Caco-2 (cell line): ENCODE measurements around the gene MVB12B. TPM values are rescaled to one million over a fixed set of nuclear protein-coding genes. Genes with fewer than 3 reads are reported as not detected.

Source experiments
- BruUV-seq: library from RNA; stranded (reverse); fragments of 400-500 nt; replicated peaks from 2 replicates; lab custom pipeline; 2021; lab: Mats Ljungman, UMichigan
- CTCF ChIA-PET: fragments of 300-600 bp; sonication (Branson Sonifier 250); formaldehyde crosslinking; loops from one replicate; lab custom pipeline; 2022; ENCODE audit warnings: antibody characterized with exemption; lab: Charles Lee
- POLR2A ChIA-PET: fragments of 300-600 bp; sonication (Branson Sonifier 250); formaldehyde crosslinking; loops from one replicate; lab custom pipeline; 2022; ENCODE audit warnings: antibody characterized with exemption; lab: Charles Lee
- DNase-seq, 2 experiments: peaks; one replicate each; pipeline versions ENCODE4 v3.0.0 to v3.0.0-alpha.2; 2020 to 2022
- H3K27me3 ChIP-seq: replicated peaks from 2 replicates; pipeline ENCODE4 v1.6.0; 2011; ENCODE audit warnings: low read length; ENCODE audit not compliant: control insufficient read depth, insufficient read depth
- H3K36me3 ChIP-seq: 2 replicates; pipeline ENCODE4 v1.5.1; 2011; ENCODE audit warnings: low read length; ENCODE audit not compliant: control insufficient read depth, insufficient read depth
- H3K4me1 ChIP-seq: fragments of 250-450 bp; sonication (Bioruptor Pico); 2 replicates; pipeline ENCODE4 v1.5.1; 2020; ENCODE audit warnings: mild to moderate bottlenecking
- H3K4me3 ChIP-seq: 2 replicates; pipeline ENCODE4 v1.5.1; 2011; ENCODE audit warnings: low read depth, mild to moderate bottlenecking, control low read depth, low read length
- H3K9me3 ChIP-seq: fragments of 250-450 bp; sonication (Bioruptor Pico); 2 replicates; pipeline ENCODE4 v1.5.1; 2020; ENCODE audit warnings: mild to moderate bottlenecking, moderate library complexity
- H3K27ac Mint-ChIP-seq: one replicate; pipeline ENCODE4 v1.8.0; 2022; ENCODE audit warnings: mixed read lengths; ENCODE audit not compliant: unreplicated experiment
- H3K27me3 Mint-ChIP-seq: one replicate; pipeline ENCODE4 v1.8.0; 2022; ENCODE audit warnings: mixed read lengths; ENCODE audit not compliant: insufficient read depth, unreplicated experiment
- H3K36me3 Mint-ChIP-seq: one replicate; pipeline ENCODE4 v1.8.0; 2022; ENCODE audit warnings: mild to moderate bottlenecking, mixed read lengths; ENCODE audit not compliant: insufficient read depth, unreplicated experiment
- H3K4me1 Mint-ChIP-seq: one replicate; pipeline ENCODE4 v1.8.0; 2022; ENCODE audit warnings: low read depth, mixed read lengths; ENCODE audit not compliant: unreplicated experiment
- H3K4me3 Mint-ChIP-seq: one replicate; pipeline ENCODE4 v1.8.0; 2022; ENCODE audit warnings: mild to moderate bottlenecking, moderate library complexity, mixed read lengths; ENCODE audit not compliant: unreplicated experiment
- H3K9me3 Mint-ChIP-seq: one replicate; pipeline ENCODE4 v1.8.0; 2022; ENCODE audit warnings: mixed read lengths; ENCODE audit not compliant: unreplicated experiment
- intact Hi-C: fragments of 100-400 bp; cut with micrococcal nuclease; formaldehyde crosslinking; loops from one replicate; pipeline ENCODE4 v1.10.0; 2022; ENCODE audit not compliant: unreplicated experiment
- total RNA-seq: library from RNA; stranded (reverse); gene quantifications from 2 replicates; pipeline ENCODE4 v1.2.3, GENCODE V29; 2022
- TF ChIP-seq, protein P1 (sequence below), 2 experiments: fragments of 200-600 bp in 1 of 2; IDR thresholded peaks; 1 replicate in 1 of 2; 2 replicates in 1 of 2; pipeline versions ENCODE4 v1.5.1 to v1.8.0; 2011 to 2022; ENCODE audit warnings: antibody characterized with exemption in 1 of 2, control low read depth in 1 of 2, inconsistent platforms in 1 of 2, low read depth in 1 of 2, low read length in 1 of 2, mild to moderate bottlenecking in 1 of 2, moderate library complexity in 1 of 2; ENCODE audit not compliant: insufficient read depth in 1 of 2, severe bottlenecking in 1 of 2, unreplicated experiment in 1 of 2

MVB12B gene
- total RNA-seq, 1 experiment from 2014 or later, result 24.4 TPM

DNA sequence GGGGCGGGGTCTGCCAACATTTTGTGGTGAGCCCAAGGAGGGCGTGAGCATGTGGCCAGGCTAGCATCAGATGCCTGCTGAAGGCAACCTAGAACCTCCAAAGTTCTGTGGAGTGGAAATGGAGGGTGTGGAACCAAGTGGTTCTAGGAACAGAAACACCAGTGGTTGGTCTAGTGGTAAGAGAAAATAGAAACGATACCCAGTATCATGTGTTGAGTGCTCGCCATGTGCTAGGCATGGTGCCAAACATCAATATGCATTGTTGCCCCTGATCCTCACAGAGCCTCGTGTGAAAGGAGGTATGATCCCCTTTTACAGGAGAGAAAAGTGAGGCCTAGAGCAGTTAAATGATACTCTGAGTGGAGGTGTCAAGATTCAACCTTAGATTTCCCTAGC, 31.5 kb upstream of the MVB12B start:
- Histone ChIP-seq H3K9me3 (no peaks in the 10 kb centered on the region), H3K27me3 (no peaks in the 10 kb centered on the region), H3K4me3 (no peak overlapping the region), H3K36me3 (no peaks in the 10 kb centered on the region), H3K4me1 (no peaks in the 10 kb centered on the region)
- Mint-ChIP-seq H3K27me3 (no peaks in the 10 kb centered on the region), H3K9me3 (no peaks in the 10 kb centered on the region), H3K4me1 (no peaks in the 10 kb centered on the region), H3K4me3 (no peak overlapping the region), H3K27ac (no peak overlapping the region), H3K36me3 (no peaks in the 10 kb centered on the region)
- ChIA-PET POLR2A (no interaction called here), CTCF (no interaction called here)
- no TSS peak for BruUV-seq
- intact Hi-C loops, result no loop called here
- TF ChIP-seq, protein P1, sequence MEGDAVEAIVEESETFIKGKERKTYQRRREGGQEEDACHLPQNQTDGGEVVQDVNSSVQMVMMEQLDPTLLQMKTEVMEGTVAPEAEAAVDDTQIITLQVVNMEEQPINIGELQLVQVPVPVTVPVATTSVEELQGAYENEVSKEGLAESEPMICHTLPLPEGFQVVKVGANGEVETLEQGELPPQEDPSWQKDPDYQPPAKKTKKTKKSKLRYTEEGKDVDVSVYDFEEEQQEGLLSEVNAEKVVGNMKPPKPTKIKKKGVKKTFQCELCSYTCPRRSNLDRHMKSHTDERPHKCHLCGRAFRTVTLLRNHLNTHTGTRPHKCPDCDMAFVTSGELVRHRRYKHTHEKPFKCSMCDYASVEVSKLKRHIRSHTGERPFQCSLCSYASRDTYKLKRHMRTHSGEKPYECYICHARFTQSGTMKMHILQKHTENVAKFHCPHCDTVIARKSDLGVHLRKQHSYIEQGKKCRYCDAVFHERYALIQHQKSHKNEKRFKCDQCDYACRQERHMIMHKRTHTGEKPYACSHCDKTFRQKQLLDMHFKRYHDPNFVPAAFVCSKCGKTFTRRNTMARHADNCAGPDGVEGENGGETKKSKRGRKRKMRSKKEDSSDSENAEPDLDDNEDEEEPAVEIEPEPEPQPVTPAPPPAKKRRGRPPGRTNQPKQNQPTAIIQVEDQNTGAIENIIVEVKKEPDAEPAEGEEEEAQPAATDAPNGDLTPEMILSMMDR (IDR thresholded peaks at IDR 0.05; ENCODE audit: insufficient read depth in 1 of 2, low read depth in 1 of 2, low read length in 1 of 2, severe bottlenecking in 1 of 2, unreplicated experiment in 1 of 2), result no peak
- no peak for DNase-seq

DNA sequence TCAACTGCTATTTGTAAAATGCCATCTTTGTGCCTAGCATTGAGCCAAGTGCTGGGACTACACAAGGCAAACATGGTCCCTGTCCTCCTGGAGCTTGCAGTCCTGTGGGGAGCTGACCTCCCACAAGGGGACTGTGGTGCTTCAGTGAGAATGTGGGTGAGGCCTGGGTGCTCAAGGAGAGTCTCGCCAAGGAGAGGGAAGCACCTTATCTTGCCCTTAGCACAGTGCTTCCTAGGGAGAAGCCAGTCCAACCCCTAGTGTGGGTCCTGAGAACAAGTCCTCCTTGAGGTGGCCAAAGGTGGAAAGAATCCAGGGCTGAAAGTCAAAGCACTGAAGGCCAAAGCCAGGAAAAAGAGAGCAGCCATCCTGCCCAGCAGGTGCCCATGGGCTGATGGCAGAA, 31.1 kb upstream of the MVB12B start:
- intact Hi-C loops, result no loop called here
- ChIA-PET POLR2A (no interaction called here), CTCF (no interaction called here)
- Mint-ChIP-seq H3K4me1 (no peaks in the 10 kb centered on the region), H3K27me3 (no peaks in the 10 kb centered on the region), H3K4me3 (no peak overlapping the region), H3K36me3 (no peaks in the 10 kb centered on the region), H3K9me3 (no peaks in the 10 kb centered on the region), H3K27ac (no peak overlapping the region)
- Histone ChIP-seq H3K36me3 (no peaks in the 10 kb centered on the region), H3K4me3 (no peak overlapping the region), H3K27me3 (no peaks in the 10 kb centered on the region), H3K4me1 (no peaks in the 10 kb centered on the region), H3K9me3 (no peaks in the 10 kb centered on the region)
- no TSS peak for BruUV-seq
- TF ChIP-seq, protein P1 (IDR thresholded peaks at IDR 0.05; ENCODE audit: insufficient read depth in 1 of 2, low read depth in 1 of 2, low read length in 1 of 2, severe bottlenecking in 1 of 2, unreplicated experiment in 1 of 2), result no peak
- DNase-seq, result no peak

DNA sequence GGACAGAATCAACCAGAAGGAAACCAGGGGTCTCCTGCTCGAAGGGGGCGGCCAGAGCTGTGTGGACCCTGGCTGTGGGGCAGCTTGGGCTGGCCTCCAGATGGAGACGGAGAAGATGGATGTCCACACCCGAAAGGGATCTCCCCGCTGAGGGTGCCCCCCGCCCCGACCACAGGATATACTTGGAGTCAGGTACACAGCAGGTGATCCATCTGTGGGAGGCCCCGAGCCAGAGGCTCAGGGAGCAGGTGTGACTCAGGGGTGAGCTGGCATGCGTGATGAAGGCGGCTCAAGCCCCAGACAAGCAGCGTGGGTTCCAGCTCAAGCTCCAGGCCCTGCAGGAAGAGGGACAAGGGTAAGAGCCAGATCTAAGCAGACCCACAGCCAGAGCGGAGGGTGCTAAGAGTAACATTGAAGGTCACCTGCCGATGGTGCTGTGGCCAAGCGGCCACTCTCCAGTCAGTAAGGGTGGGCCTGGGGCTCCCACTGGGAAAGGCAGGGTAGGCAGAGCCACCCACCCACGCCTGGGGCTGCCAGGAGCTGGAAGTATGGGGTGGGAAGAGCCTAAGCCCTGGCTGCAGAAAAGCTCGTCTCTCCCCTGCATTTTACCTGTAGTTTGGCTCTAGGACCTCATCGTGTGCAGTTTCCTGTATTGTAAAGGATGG, 30.6 kb upstream of the MVB12B start:
- POLR2A ChIA-PET, result no interaction called here
- BruUV-seq, result no TSS peak
- Mint-ChIP-seq H3K36me3 (no peaks in the 10 kb centered on the region), H3K27ac (no peak overlapping the region), H3K4me3 (no peak overlapping the region), H3K27me3 (no peaks in the 10 kb centered on the region), H3K9me3 (no peaks in the 10 kb centered on the region), H3K4me1 (no peaks in the 10 kb centered on the region)
- Histone ChIP-seq H3K36me3 (no peaks in the 10 kb centered on the region), H3K9me3 (no peaks in the 10 kb centered on the region), H3K4me3 (no peak overlapping the region), H3K4me1 (no peaks in the 10 kb centered on the region), H3K27me3 (no peaks in the 10 kb centered on the region)
- no peak for DNase-seq
- TF ChIP-seq, protein P1 (IDR thresholded peaks at IDR 0.05; ENCODE audit: insufficient read depth in 1 of 2, low read depth in 1 of 2, low read length in 1 of 2, severe bottlenecking in 1 of 2, unreplicated experiment in 1 of 2), result no peak
- CTCF ChIA-PET, result no interaction called here
- intact Hi-C loops, result no loop called here
